RKO (cell line): ENCODE measurements around the gene C1S.
"Not testable (repeated sequence)": the region's sequence is repeated elsewhere in the genome, so short reads cannot be mapped to it uniquely, and the experiment has no call there.

Source experiments
- DNase-seq: peaks from one replicate; pipeline ENCODE4 v3.0.0-alpha.2; 2016; ENCODE audit warnings: low spot score

Gene C1S

GRCh38 chr12:7102582-7102981 lies 42.1 kb downstream of the C1S start:
- no peak for DNase-seq

GRCh38 chr12:7103837-7104584 lies 43.5 kb downstream of the C1S start:
- DNase-seq: no peak

GRCh38 chr12:7106082-7106481 lies 45.6 kb downstream of the C1S start:
- no peak for DNase-seq

GRCh38 chr12:7107181-7107580 lies 46.7 kb downstream of the C1S start:
- not testable (repeated sequence) for DNase-seq

- peak; percentile 39 for DNase-seq
These were observed 47.1 kb downstream of the C1S start for GRCh38 chr12:7107636-7108002.

GRCh38 chr12:7108003-7108795 lies 47.7 kb downstream of the C1S start:
- peak; percentile 88 for DNase-seq

DNA sequence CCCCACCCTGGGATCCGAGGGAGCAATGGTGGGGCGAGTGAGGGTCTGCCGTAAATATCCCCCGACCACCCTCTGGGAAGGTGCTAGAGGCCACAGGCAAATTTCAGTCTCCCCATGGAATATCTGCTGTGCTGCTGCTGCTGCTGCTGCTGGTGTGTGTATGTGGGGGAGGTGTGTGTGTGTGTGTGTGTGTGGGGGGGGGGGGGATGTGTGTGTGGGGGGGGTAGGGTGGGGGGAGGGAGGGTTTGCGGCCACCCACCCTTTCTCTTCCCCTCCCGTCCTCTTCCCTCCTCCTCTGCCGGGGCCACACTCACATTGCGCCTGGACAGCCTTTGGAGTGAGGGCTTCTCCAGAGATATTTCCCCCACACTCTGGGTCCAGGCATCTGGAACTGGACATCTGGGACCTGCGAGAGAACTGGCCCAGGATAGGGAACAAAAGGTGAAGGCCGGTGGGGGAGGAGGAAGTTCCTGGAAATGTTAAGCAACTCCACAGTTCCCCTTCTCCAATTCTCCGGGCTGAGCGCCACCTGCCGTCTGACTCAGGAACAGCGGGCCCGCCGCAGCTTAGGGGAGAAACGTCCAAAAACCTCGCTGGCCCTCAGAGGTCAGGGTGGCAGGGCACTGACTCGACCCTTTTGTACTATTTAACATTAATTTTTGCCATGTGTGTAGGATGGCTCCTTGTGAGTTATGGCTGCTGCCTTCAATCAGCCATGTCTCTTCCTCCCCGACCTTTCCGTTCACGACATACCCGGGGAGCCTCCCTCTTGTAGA lies 48.5 kb downstream of the C1S start, which contains the start of gene C1RL:
Gene C1RL (minus strand): TSS at position 419 of the 776 bp plus-strand sequence. CDS start 34 bp downstream, at position 385.
- DNase-seq: peak; percentile 88

DNA sequence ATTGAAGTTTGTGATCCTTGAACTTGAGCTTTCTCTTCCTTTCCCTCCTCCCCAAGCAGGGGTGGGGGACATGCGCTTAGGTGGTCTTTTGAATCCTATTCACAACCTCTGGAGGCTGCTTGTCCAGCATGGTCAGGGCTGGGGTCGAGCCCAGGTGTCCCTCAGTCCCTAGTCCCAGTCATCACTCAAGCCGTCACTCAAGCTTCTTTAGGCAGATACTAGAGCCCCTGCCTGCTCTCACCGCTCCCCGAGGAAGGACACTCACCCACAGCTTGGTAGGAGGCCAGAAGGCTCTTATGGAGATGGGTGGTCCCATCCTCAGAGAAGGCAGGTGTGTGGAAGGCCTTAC lies 49.0 kb downstream of the C1S start:
- DNase-seq: no peak

GRCh38 chr12:7110661-7111060 lies 50.1 kb downstream of the C1S start:
- DNase-seq: no peak

DNA sequence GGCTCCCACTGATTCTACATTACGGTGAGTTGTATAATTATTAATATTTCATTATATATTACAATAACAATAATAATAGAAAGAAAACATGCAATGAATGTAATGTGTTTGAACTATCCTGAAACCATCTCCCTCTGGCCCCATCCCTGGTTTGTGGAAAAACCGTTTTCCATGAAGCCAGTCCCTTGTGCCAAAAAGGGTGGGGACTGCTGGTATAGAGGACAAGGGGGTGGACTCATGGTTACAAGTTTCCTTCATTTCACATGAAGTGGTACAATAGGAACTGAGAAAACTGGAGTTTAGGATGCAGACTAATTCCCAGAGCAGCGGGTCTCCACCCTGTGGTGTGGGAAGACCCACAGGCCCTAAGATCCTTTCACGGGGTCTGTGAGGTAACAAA lies 51.5 kb downstream of the C1S start:
- no peak for DNase-seq

- peak; percentile 73 for DNase-seq
These were observed 52.9 kb downstream of the C1S start for GRCh38 chr12:7113389-7113871.

- no peak for DNase-seq
These were observed 53.5 kb downstream of the C1S start for GRCh38 chr12:7114008-7114407.

- DNase-seq: no peak
These were observed 54.3 kb downstream of the C1S start for GRCh38 chr12:7114851-7115250.

DNA sequence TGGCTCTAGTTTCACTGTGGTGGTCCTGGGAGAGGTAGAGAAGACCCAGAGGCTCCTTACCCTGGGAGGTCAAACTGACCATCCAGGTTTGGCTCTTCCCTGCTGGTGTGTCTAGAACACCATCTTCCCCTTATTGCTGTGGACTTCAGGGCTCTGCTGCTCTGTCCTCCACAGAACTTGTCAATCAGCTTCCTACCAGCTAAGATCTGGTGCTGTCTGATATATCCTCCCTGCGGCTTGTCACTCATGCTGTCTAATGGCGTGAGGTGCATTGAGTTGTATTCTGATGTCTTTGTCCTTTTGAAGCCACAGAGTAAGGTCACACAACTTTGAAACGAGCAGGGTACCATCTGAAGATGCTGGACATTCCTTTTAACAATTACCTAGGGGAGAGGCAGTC lies 55.7 kb downstream of the C1S start:
- DNase-seq: no peak

DNA sequence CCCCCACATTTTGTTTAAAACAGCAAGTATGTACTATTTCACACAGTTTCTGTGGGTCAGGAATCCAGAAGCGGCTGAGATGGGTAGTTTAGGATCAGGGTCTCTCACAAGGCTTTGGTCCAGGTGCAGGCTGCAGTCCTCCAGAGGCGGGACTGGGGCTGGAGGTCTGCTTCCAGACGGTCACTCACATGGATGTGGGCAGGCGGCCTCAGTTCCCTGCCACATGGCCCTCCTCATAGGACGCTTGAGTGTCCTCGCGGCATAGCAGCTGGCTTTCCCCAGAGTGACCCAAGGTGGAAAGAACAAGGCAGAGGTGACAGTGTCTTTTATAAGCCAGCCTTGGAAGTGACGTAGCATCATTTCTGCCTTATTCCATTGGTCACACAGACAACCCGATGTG lies 56.4 kb downstream of the C1S start:
- no peak for DNase-seq

- DNase-seq: no peak
These were observed 57.2 kb downstream of the C1S start for GRCh38 chr12:7117670-7118069.

DNA sequence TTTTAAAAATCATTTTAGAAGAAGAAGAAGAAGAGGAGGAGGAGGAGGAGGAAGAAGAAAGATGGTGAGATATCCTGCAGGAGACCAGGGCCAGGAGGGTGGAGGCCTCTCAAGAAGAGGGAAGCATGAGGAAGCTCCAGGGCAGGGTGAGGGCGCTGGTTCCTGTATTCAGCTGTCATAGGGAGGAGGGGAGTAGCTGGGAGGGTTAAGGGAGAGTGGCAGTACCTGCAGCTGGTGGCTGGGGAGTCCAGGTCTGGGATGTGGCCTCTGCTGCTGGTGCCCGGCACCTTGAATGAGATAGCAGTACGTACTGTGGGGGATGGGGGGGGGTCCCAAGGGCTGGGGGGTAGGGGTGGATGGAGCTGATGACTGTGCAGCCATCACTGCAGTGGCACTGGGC lies 58.4 kb downstream of the C1S start:
- no peak for DNase-seq

- DNase-seq: no peak
These were observed 59.6 kb downstream of the C1S start for GRCh38 chr12:7120166-7120565.
